K562 (cell line): ENCODE results near the gene ELL3. TPM values are rescaled to one million over a fixed set of nuclear protein-coding genes. Genes with fewer than 3 reads are reported as not detected.

Experiments
- ATF3 ChIP-seq, 2 experiments: fragments of 450-650 bp in 1 of 2; sonication (generic) in 1 of 2; formaldehyde crosslinking in 1 of 2; IDR thresholded peaks in 1 of 2; conservative IDR thresholded peaks in 1 of 2; 2 replicates each; pipeline versions ENCODE4 v1.6.1 to v1.8.1; 2016 to 2023; ENCODE audit warnings: mild to moderate bottlenecking in 2 of 2, moderate library complexity in 2 of 2, inconsistent platforms in 1 of 2, missing genetic modification reagents in 1 of 2
- CCNT2 ChIP-seq: IDR thresholded peaks from 2 replicates; pipeline ENCODE4 v1.6.1; 2011; ENCODE audit warnings: borderline replicate concordance, low read depth, mild to moderate bottlenecking, moderate library complexity, mixed read lengths, low read length; ENCODE audit not compliant: insufficient read length; ENCODE audit errors: extremely low read depth
- CREB1 ChIP-seq, 2 experiments: sonication (generic) in 1 of 2; formaldehyde crosslinking in 1 of 2; IDR thresholded peaks; 2 replicates each; pipeline versions ENCODE4 v1.6.1 to v1.8.0; 2012 to 2022; ENCODE audit warnings: inconsistent platforms in 1 of 2, mild to moderate bottlenecking in 1 of 2, missing genetic modification reagents in 1 of 2, moderate library complexity in 1 of 2
- CSDE1 ChIP-seq, 2 experiments: fragments of 450-650 bp; IDR thresholded peaks; 2 replicates each; pipeline ENCODE4 v1.6.1; 2016; ENCODE audit warnings: mild to moderate bottlenecking in 1 of 2
- DLX4 ChIP-seq: fragments of 250-450 bp; sonication (Bioruptor Pico); IDR thresholded peaks from 2 replicates; pipeline ENCODE4 v1.6.1; 2021; ENCODE audit warnings: mild to moderate bottlenecking
- FOXJ3 ChIP-seq: sonication (generic); formaldehyde crosslinking; IDR thresholded peaks from 2 replicates; pipeline ENCODE4 v1.4.0; 2020; ENCODE audit warnings: mild to moderate bottlenecking, missing genetic modification reagents
- HDAC6 ChIP-seq: IDR thresholded peaks from 2 replicates; pipeline ENCODE4 v1.6.1; 2012; ENCODE audit warnings: low read depth, mild to moderate bottlenecking, control low read depth, inconsistent platforms, low read length, moderate library complexity
- IRF1 ChIP-seq: sonication (generic); formaldehyde crosslinking; IDR thresholded peaks from 2 replicates; pipeline ENCODE4 v1.8.0; 2022; ENCODE audit warnings: missing genetic modification reagents, mild to moderate bottlenecking, borderline replicate concordance
- MAFF ChIP-seq: IDR thresholded peaks from 2 replicates; pipeline ENCODE4 v1.6.1; 2012; ENCODE audit warnings: low read length, improper control_type of control experiment
- MEIS2 ChIP-seq: fragments of 450-650 bp; IDR thresholded peaks from 2 replicates; pipeline ENCODE4 v1.6.1; 2014; ENCODE audit warnings: mild to moderate bottlenecking; ENCODE audit not compliant: partially characterized antibody
- MXI1 ChIP-seq: IDR thresholded peaks from 2 replicates; pipeline ENCODE4 v1.6.1; 2011; ENCODE audit warnings: low read depth, mild to moderate bottlenecking, improper control_type of control experiment, low read length
- SIN3A ChIP-seq, 2 experiments: fragments of 150-350 bp in 1 of 2; IDR thresholded peaks; 2 replicates each; pipeline ENCODE4 v1.6.1; 2011 to 2016; ENCODE audit warnings: borderline replicate concordance in 2 of 2, low read depth in 2 of 2, low read length in 2 of 2, mild to moderate bottlenecking in 2 of 2, moderate library complexity in 2 of 2; ENCODE audit not compliant: control insufficient read depth in 1 of 2
- SPI1 ChIP-seq: IDR thresholded peaks from 2 replicates; pipeline ENCODE4 v1.6.1; 2011; ENCODE audit warnings: low read depth, low read length, control low read depth, borderline replicate concordance
- TAF1 ChIP-seq: IDR thresholded peaks from 2 replicates; pipeline ENCODE4 v1.6.1; 2011; ENCODE audit warnings: mild to moderate bottlenecking, low read length, moderate library complexity; ENCODE audit not compliant: insufficient read depth, control insufficient read depth, severe bottlenecking; ENCODE audit errors: extremely low read depth
- TFAP4 ChIP-seq: sonication (generic); formaldehyde crosslinking; IDR thresholded peaks from 2 replicates; pipeline ENCODE4 v1.8.0; 2022; ENCODE audit warnings: missing genetic modification reagents, mild to moderate bottlenecking, moderate library complexity, borderline replicate concordance
- ZBED1 ChIP-seq: IDR thresholded peaks from 2 replicates; pipeline ENCODE4 v1.6.1; 2014
- ZFP91 ChIP-seq: sonication (generic); formaldehyde crosslinking; IDR thresholded peaks from 2 replicates; pipeline ENCODE4 v1.8.0; 2022; ENCODE audit warnings: mild to moderate bottlenecking, missing genetic modification reagents
- ZKSCAN3 ChIP-seq: fragments of 250-450 bp; sonication (Bioruptor Pico); IDR thresholded peaks from 2 replicates; pipeline ENCODE4 v1.4.0; 2020
- ZNF740 ChIP-seq, 3 experiments: fragments of 200-800 bp in 1 of 3; sonication (Bioruptor generic) in 1 of 3; sonication (generic) in 1 of 3; formaldehyde crosslinking in 1 of 3; IDR thresholded peaks; 2 replicates each; pipeline versions ENCODE4 v1.6.1 to v1.8.0; 2016 to 2022; ENCODE audit warnings: mild to moderate bottlenecking in 2 of 3, missing compliant biosample characterization in 2 of 3, missing genetic modification characterization in 2 of 3, missing genetic modification reagents in 1 of 3
- polyA plus RNA-seq, 8 experiments: library from polyadenylated mRNA; depleted of rRNA in 4 of 8; stranded (reverse) in 5 of 8; unstranded in 3 of 8; fragments of >200 nt; fragmentation: Nextera tagmentation in 2 of 8; fragmentation: Illumina TruSeq in 1 of 8; extraction: Ambion mirVana in 2 of 8; extraction: Trizol in 1 of 8; gene quantifications; 2 replicates each; pipeline versions ENCODE4 v1.2.1 to v1.2.3, GENCODE V29; 2011 to 2014; ENCODE audit warnings: inconsistent platforms in 1 of 8, missing spikeins in 1 of 8
- total RNA-seq, 7 experiments: library from RNA; depleted of rRNA in 6 of 7; stranded (reverse); fragments of >200 nt in 6 of 7; fragmentation: Illumina TruSeq in 2 of 7; extraction: Trizol in 2 of 7; gene quantifications; 2 replicates each; pipeline versions ENCODE4 v1.2.1 to v1.2.3, GENCODE V29; 2011 to 2021; ENCODE audit warnings: low replicate concordance in 1 of 7

The ELL3 gene
- total and polyA plus RNA-seq, 9 of the 15 experiments (the other 6 are each of a cell fraction or from before 2014, with no cell fraction given): 0.80 to 5.2 (median 2.6) TPM

- TF ChIP-seq ATF3 (IDR thresholded peaks at IDR 0.05) (peak; percentile 90), ATF3 (CRISPR knock-in tag; conservative IDR thresholded peaks at IDR 0.05) (no peak; the same call in 1 of the 2 replicates), MAFF (no peak), MEIS2 (no peak), ZFP91 (CRISPR knock-in tag) (0 out of 2 replicates have a peak, but pooled peaks have one; percentile 38), DLX4 (CRISPR knock-in tag) (no peak), SIN3A (IDR thresholded peaks at IDR 0.05; ENCODE audit: borderline replicate concordance in 2 of 2, control insufficient read depth in 1 of 2, low read depth in 2 of 2, low read length in 2 of 2) (peak; percentile 42 to 65; a peak in 2 of 4 replicates), HDAC6 (no peak), FOXJ3 (CRISPR knock-in tag) (no peak), SPI1 (no peak), ZKSCAN3 (CRISPR knock-in tag) (no peak), IRF1 (no peak), ZBED1 (0 out of 2 replicates have a peak, but pooled peaks have one; percentile 59), ZNF740 (CRISPR knock-in tag; IDR thresholded peaks at IDR 0.05) (0 out of 2 replicates have a peak, but pooled peaks have one; percentile 20), ZNF740 (tag; IDR thresholded peaks at IDR 0.05) (no peak), CSDE1 (IDR thresholded peaks at IDR 0.05) (no peak), TFAP4 (peak; percentile 89), CREB1 (IDR thresholded peaks at IDR 0.05) (peak; percentile 77), CREB1 (CRISPR knock-in tag; IDR thresholded peaks at IDR 0.05) (peak; percentile 81), CCNT2 (peak; percentile 91), TAF1 (peak; percentile 88), MXI1 (peak; percentile 57; the same call in 1 of the 2 replicates)
Observed at GRCh38 chr15:43791993-43792760, 15.4 kb upstream of the ELL3 start, which contains the start of gene SERF2 (continued).
